Camera-type eye (tissue), 1 donor: Measurements from ENCODE around the gene IL32. TPM values are rescaled to one million over a fixed set of nuclear protein-coding genes. Genes with fewer than 3 reads are reported as not detected.

ENCODE experiments used
- total RNA-seq: library from RNA; depleted of rRNA; stranded (reverse); fragments of >200 nt; gene quantifications from one replicate; pipeline ENCODE4 v1.2.3, GENCODE V29; 2014

Gene IL32, protein sequence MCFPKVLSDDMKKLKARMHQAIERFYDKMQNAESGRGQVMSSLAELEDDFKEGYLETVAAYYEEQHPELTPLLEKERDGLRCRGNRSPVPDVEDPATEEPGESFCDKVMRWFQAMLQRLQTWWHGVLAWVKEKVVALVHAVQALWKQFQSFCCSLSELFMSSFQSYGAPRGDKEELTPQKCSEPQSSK
- 33.9 TPM for total RNA-seq

DNA sequence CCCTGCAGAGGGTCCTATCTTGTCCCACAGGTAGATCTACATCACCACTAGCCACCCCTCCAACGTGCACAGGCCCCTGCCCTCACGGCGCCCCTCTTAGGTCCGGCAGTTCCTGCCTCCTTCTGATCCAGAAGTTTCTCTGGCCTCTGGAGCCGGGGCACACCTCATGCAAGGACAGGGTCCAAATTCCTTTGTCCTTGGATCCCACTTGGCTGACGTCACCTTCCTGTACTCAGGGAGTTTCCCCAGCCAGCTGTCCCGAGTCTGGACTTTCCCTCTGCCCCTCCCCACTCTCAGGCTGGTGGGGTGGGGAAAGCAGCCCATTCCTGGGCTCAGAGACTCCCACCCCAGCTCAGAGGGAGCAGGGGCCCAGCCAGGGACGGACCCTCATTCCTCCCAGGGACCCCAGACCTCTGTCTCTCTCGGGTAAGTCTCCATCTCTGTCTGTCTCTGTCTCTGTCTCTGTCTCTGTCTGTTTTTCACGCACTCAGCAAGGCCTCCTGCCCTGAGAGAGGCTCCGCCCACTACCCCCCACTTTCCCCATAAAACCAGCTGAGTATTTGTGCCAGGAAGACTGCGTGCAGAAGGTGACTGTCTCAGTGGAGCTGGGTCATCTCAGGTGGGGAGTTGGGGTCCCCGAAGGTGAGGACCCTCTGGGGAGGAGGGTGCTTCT lies at the start of gene IL32:
TSS of gene IL32 (plus strand) at position 572 of the 673 bp plus-strand sequence. CDS start 172 bp downstream, outside the sequence.

DNA sequence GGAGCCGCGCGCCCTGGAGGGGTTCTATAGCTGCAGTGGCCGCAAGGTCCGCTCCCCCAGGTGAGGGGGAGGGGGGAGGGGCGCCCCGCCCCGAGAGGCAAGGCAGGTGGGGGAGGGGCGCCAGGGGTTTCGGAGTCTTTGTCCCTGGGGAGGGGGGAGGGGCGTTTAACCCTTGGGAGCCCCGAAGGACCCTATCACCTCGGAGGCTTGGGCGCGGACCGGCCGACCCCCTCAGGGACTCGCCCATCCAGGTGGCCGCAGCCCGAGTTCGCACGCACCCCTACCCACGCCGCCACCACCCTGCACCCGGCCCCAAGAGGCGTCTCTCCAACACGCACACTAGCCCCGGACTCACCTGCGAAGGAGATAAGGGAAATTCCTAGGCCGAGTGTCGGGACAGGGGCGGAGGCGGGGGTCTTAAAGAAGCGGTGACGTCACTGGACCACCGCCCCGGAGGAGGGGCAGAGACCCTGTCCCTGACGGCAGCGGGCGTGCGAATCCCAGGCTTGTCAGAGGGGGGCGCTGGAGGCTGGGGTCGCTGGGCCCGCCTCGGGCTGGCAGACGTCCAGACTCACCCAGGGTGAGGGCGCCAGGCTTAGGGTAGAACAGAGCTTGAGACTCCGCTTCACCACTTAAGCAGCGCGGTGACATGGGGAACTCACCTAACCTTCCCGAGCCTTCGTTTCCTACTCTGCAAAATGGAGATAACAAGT lies 47.5 kb upstream of the IL32 start, which contains the start of gene CLDN6:
TSS of gene CLDN6 (minus strand) at position 390 of the 713 bp plus-strand sequence. CDS start 2,162 bp downstream, outside the sequence.

DNA sequence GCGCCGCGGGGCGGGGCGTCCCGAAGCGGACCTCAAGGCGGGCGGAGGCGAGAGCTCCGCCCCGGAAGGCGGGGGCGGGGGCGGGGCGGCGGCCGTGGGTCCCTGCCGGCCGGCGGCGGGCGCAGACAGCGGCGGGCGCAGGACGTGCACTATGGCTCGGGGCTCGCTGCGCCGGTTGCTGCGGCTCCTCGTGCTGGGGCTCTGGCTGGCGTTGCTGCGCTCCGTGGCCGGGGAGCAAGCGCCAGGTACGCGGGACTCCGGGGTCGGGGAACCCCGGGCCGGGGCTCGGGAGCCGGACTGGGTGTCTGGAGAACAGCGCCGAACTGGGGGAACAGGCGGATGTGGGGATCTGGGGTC lies 45.2 kb upstream of the IL32 start, which contains the start of gene TNFRSF12A:
TSS of gene TNFRSF12A (plus strand) at position 122 of the 357 bp plus-strand sequence. CDS start at position 152, 30 bp downstream.

DNA sequence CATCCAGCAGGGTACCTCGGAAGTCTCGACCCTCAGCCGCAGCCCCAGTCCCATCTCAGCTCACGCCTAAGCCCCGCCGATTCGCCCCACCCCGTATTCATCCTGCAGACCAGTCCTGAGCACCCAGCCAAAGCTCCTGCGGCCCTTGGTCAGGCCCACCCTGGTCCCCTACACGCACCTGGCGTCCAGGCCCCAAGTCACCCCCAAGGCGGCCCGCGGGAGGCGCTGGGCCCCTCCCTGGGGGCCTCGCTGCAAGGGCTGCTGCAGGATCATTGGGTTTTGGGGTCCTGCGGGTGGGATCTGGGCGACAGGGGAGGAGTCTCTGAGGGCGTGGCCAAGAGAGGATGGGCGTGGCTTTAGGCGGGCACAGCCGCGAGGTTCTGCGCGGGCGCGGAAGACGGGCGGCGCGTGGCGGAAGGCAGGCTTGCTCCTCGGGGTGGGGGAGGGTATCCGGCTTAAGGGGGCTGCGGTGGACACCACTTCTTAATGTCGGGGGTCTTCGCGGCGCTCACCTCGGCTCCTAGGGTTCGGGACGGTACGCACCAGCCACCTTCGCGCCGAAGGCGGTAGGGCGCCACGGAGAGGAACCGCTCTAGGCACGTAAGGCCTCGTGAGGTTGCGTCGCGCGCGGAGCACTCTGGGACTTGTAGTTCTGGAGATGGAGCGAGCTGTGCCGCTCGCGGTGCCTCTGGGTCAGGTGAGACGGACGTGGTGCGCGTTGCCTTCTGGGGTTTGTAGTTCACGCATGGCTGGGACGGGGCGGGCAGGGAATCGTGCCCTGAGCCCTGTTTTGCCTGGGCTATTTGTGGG lies 41.6 kb upstream of the IL32 start, which contains the start of the genes HCFC1R1 and THOC6:
TSS of gene HCFC1R1 (minus strand) at position 274 of the 810 bp plus-strand sequence. CDS start at position 273, 1 bp downstream.
TSS of gene THOC6 (plus strand) at position 367 of the 810 bp plus-strand sequence. CDS start at position 659, 292 bp downstream.

DNA sequence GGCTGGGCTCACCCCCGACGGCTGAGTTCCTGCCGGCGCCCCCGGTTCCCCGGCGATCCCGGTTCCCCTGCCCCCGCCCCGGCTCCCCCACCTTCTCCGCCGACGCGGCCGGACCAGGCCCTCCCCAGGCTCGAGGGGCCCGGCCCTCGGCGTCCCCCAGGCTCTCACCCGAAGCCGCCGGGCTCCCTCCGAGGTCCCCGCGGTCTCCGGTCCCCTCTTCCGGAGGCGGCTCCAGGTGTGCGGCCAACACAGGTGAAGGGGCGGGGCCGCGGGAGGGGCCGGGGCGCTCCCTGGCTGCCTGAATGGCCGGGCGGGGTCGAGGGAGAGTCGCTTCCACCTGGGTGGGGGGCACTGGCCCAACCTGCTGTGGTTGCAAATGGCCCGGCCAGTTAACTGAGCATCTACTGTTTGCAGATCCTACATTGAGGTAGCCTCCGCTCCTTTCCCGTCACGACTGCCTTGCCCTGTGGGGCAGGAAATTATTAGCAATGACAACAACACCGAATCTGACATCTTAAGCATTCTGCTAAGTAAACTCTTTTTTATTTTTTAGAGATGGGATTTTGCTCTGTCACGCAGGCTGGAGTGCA lies 28.6 kb upstream of the IL32 start, which contains the start of gene BICDL2:
TSS of gene BICDL2 (minus strand) at position 219 of the 590 bp plus-strand sequence. CDS start 1,448 bp downstream, outside the sequence.

DNA sequence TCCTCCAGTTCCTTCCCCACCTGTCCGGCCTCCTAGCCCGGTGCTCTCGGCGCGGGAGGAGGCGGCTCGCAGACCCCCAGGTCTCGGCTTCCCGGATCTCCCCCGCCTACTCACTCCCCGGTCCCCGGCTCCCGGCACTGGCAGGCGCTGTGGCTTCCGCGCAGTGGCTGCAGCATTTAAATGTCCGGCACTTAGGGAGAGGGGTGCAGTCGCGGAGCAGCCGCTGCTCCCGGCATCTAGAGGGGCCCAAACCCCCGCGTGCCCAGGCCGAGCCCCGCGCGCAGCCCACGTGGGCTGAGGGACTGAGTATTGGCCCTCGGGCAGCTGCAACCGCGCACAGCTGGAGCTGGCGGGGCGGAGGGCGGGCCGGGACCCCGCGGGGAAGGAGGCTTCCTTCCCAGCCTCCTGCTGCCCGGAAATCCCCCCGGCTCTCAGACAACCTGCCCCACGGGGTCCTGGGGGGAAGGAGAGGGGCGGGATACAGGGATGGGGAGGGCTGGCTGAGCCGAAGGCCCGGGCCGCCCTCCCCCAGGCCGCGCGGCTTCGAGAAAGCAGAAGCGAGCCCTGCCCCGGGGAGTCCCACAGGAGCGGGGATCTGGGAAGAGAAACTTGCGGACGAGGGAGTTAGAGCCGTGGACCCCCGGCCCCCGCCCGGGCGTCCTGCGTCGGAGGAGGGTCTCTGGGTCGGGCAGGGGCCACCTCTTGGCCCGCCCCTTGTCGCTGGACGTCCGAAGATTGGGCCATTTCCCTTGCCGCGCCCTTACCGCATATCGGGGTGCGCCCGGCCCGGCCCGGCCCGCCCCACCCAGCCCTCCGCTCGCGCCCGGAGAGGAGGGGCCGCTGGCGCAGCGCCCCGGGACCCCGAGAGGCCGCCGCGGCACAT lies 19.4 kb upstream of the IL32 start, which contains the start of gene MMP25:
TSS of gene MMP25 (plus strand) at position 804 of the 883 bp plus-strand sequence. CDS start 357 bp downstream, outside the sequence.

DNA sequence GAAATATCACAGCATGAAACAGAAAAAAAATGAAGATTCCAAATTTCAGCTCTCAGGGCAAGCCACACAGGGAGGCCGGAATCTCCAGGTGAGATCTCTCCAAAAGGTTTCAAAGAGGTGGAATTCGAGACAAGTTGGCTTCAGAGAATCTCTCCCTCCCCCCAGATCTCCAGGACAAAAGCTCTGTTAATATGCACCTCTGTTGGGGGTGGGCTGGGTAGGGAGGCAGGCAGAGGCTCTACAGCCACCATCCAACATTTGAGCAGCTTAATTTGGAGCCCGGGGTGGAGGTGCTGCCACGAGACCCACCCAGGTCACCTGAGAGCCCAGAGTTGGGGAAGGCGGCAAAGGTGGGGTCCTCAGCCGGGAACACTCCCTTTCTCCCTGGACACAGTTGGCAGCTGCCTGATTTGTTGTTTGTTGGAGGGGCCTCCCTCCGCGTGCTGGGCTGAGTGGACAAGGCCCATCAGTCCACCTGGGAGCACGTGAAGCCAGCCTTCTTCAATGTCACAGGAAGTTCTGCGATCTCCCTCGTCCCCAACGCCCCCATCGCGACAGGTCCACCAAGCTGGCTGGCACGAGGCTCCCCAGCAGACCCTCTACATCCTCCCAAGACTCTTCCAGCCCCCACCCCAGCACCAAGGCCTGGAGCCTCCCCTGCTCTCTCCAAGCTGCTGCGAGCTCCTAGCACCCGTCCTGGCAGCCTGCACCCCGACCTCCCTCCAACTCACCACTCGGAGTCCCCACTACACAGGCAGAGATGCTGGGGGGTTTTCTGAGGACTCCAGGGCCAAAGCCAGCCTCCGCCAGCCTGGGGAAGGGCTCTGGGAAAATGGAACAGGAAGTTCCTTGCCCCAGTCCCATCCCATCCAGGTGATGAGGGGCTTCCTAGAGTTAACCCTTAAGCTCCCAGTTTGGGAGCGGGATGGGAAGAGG lies 33.3 kb downstream of the IL32 start, which contains the start of gene ZSCAN10:
TSS of gene ZSCAN10 (minus strand) at position 836 of the 936 bp plus-strand sequence. CDS start 6,357 bp downstream, outside the sequence.

DNA sequence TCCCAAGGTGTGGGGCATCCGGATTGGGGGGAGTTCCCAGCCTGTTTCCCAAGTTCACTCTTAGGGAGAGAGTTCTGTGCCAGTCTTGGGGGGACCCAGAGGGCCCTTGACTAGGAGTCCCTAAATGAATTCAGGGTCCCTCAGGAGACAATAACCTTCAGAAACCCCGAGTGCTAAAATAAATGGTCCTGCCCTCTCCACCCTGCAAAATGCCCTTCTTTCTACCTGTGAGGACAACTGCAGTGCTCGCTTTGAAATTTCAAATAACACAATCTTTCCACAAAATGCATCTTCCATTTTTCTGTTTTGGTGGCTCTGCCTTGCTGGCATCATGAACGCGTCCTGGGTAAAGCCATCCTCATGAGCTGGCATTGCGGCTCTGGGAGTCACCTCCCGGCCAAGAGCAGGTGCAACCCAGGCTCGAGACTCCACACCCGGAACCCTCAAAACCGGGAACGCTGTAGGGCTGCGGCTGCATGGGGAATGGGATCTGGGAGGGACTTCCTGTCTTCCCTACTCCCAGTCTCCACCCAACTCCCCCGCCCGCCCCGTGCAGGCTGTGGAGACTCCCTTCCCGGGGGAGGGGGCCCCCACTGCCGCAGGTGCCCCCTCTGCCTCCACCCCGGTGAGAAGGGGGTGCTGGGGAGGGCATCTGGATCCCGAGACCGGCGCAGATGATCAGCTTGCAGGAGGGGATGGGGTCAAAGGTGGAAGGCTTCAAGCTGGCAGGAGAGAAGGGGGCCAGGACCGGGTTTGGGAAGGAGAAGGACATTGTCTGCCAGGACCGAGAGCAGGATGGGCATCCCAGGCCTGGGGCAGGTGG lies 46.8 kb downstream of the IL32 start, which contains the start of gene ZNF205:
TSS of gene ZNF205 (plus strand) at position 529 of the 823 bp plus-strand sequence. CDS start 845 bp downstream, outside the sequence.

Other genes starting within 250 kb of the IL32 start
- gene PRSS21, start 248.4 kb upstream of the IL32 start, total RNA-seq, result not detected
- gene ZG16B, start 235.3 kb upstream of the IL32 start, total RNA-seq, result 4.8 TPM
- 1.2 TPM for gene PRSS22, start 207.5 kb upstream of the IL32 start, total RNA-seq
- gene FLYWCH2, start 182.4 kb upstream of the IL32 start, total RNA-seq, result 46.7 TPM
- 35.2 TPM for gene FLYWCH1, start 153.7 kb upstream of the IL32 start, total RNA-seq
- gene KREMEN2, start 101.4 kb upstream of the IL32 start, total RNA-seq, result 1.6 TPM
- 23.0 TPM for gene PAQR4, start 96.3 kb upstream of the IL32 start, total RNA-seq
- 8.2 TPM for gene PKMYT1, start 85.2 kb upstream of the IL32 start, total RNA-seq
- gene CLDN9, start 52.7 kb upstream of the IL32 start, total RNA-seq, result not detected
- gene CLDN6, start 47.5 kb upstream of the IL32 start, total RNA-seq, result not detected
- 10.3 TPM for gene TNFRSF12A, start 45.3 kb upstream of the IL32 start, total RNA-seq
- gene HCFC1R1, start 41.7 kb upstream of the IL32 start, total RNA-seq, result 10.0 TPM
- gene THOC6, start 41.6 kb upstream of the IL32 start, total RNA-seq, result 10.3 TPM
- gene BICDL2, start 28.7 kb upstream of the IL32 start, total RNA-seq, result 3.1 TPM
- gene MMP25, start 19.1 kb upstream of the IL32 start, total RNA-seq, result 2.1 TPM
- gene ZSCAN10, start 33.7 kb downstream of the IL32 start, total RNA-seq, result not detected
- 19.0 TPM for gene ZNF205, start 46.9 kb downstream of the IL32 start, total RNA-seq
- 13.0 TPM for gene ZNF213, start 69.4 kb downstream of the IL32 start, total RNA-seq
- gene OR1F1, start 122.6 kb downstream of the IL32 start, total RNA-seq, result not detected
- 16.1 TPM for gene ZNF200, start 169.5 kb downstream of the IL32 start, total RNA-seq
- gene MEFV, start 191.0 kb downstream of the IL32 start, total RNA-seq, result 0.99 TPM
- gene ZNF263, start 217.9 kb downstream of the IL32 start, total RNA-seq, result 82.8 TPM
- gene TIGD7, start 239.8 kb downstream of the IL32 start, total RNA-seq, result 26.5 TPM
- gene ZNF75A, start 239.9 kb downstream of the IL32 start, total RNA-seq, result 67.9 TPM